ENCODE data around the gene MACROH2A1.

The MACROH2A1 gene

GRCh38 chr5:135398855-135399793, at the start of gene MACROH2A1:
Gene MACROH2A1, minus strand, starts transcription at chr5:135399231. Its CDS starts 10,138 bp downstream, at chr5:135389093.
- DNase-seq = peak; percentile 85 to 88

GRCh38 chr5:135448071-135448739, 49.2 kb upstream of the MACROH2A1 start:
- no peak for DNase-seq

GRCh38 chr5:135447298-135447929, 48.4 kb upstream of the MACROH2A1 start, which contains the start of gene DCANP1:
Gene DCANP1, minus strand, starts transcription at chr5:135447348. Its CDS starts 240 bp downstream, at chr5:135447108.
- DNase-seq = no peak

GRCh38 chr5:135446615-135447014, 47.6 kb upstream of the MACROH2A1 start:
- DNase-seq = no peak

DNA sequence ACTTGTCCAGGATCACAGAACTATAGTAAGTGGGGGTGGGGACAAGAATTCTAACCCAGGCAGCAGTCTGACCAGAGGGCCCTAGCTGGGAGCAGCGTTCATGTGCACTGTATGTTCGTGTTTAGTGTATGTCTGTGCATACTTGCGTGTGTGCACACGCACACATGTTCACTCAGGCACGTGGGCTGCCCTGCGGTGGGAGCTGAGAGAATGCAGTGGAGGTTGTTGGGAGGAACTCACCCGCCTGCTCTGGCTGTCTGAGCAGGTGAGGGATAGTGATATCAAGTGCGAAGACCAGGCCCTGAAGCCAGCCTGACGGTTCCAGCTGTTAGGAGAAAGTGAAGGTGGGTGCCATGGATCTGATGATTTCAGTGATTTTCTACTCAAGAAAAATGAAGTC, 47.2 kb upstream of the MACROH2A1 start:
- DNase-seq = no peak

GRCh38 chr5:135445306-135445985, 46.4 kb upstream of the MACROH2A1 start:
- no peak for DNase-seq

DNA sequence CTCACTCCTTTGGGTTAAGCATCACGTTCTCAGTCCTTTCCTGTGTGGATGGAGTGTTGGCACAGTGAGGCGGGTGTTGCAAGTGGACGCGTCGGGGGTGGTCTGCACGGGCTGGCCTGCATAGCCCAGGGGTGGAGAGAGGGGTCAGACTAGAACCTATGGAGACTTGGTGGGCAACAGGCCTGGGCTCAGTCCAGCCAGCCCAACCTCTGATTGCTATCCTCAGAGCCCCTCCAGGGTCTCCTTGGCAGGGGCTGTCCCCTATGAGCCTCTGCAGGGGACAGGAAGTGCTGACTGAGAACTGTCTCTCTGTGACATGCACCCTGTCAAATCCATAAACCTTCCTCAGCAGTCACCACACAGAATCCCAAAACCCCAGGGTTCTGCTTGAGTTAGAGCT, 45.9 kb upstream of the MACROH2A1 start:
- no peak for DNase-seq

GRCh38 chr5:135444360-135444759, 45.3 kb upstream of the MACROH2A1 start:
- no peak for DNase-seq

DNA sequence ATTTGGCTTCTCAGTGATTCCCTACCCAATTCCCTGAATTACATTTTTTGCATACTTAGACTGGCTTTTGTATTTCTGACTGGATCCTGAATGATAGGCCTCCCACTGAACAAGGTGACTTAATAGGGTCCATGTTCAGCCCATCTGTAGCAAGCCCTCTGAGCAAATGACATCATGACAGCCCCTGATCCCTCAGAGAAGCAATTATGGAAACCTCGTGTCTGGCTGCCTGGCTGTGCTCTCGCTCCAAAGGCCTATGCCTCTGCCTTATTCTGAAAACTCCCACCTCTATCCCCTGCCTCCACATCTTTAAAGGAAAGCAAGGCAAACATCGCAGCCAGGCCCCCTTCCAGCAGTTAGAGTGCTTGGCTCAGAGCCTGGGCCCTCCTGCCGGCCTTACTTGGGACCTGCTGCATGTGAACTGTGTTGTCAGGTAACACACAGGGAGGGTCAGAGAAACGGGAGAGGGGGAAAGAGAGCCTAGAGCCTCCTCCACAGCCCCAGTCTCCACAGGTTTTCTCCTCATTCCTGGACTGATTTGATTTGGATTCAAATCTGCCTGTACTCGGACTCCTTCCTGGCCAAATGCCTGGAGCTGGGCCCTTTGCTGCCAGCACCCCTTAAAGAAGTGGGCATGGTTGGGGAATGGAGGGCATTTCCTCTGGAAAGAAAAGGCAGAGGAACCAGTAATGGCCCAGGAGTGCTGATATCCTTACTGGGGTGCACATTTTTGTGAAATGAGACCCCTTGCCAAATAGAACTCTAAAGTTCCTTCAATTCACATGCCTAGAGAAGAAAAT, 44.3 kb upstream of the MACROH2A1 start:
- DNase-seq = peak in 1 of 2 donors; percentile 9

DNA sequence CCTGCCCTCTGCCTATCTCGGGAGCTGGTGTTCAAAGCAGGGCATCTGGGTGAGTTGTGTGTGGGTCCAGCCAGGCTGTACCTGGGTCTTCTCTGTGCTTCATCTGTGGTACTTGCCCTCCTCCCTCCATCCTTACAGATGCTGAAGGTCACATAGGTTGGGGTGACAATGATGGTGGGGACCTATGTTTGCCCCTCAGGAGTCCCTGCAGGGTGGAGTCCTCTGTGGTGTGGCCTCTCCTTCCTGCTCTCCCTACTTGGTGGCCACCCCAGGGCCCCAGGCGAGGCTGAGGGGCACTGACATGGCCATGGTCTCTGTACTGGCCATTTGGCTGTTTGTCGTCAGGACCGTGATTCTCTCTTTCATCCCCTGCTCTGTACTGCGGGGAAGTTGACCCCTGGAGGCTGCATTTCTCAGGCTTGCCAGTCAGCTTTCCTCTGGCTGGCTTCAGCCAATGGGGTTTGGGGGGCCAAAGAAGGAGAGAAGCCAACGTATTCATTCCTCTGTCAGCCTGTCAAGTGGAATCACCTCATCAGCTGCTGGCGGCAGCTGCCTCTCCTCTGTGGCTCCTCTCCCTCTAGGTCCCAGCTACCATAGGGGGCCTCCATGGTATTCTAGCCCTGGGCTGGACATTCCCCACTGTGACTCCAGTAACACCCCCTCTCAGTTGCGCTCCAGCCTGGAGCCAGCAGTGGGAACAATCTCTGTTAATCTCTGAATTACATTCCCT, 43.6 kb upstream of the MACROH2A1 start:
- DNase-seq = peak in 1 of 2 donors; percentile 10

DNA sequence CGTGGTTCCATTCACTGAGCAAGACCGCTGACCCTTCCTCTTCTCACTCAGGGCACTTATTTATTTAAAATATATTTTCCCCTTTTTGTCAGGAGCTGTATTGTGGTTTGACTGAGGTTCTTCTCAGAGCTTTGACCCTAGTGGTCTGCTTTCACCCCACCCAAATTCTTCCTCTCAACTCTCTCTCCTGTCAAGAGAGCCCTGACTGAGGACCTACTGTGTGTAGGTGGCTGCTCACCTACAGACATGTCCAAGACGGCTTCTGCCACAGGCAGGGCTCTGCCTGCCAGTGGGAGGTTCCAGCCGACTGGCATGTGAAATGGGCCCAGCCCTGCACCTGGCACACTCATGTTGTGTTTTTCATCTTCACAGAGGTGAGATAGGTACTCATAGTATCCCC, 42.9 kb upstream of the MACROH2A1 start:
- peak in 1 of 2 donors; percentile 3 for DNase-seq

- peak in 1 of 2 donors; percentile 7 for DNase-seq
Observed at GRCh38 chr5:135441350-135441831, 42.4 kb upstream of the MACROH2A1 start.

GRCh38 chr5:135440916-135441315, 41.9 kb upstream of the MACROH2A1 start:
- DNase-seq = peak in 1 of 2 donors; percentile 5

DNA sequence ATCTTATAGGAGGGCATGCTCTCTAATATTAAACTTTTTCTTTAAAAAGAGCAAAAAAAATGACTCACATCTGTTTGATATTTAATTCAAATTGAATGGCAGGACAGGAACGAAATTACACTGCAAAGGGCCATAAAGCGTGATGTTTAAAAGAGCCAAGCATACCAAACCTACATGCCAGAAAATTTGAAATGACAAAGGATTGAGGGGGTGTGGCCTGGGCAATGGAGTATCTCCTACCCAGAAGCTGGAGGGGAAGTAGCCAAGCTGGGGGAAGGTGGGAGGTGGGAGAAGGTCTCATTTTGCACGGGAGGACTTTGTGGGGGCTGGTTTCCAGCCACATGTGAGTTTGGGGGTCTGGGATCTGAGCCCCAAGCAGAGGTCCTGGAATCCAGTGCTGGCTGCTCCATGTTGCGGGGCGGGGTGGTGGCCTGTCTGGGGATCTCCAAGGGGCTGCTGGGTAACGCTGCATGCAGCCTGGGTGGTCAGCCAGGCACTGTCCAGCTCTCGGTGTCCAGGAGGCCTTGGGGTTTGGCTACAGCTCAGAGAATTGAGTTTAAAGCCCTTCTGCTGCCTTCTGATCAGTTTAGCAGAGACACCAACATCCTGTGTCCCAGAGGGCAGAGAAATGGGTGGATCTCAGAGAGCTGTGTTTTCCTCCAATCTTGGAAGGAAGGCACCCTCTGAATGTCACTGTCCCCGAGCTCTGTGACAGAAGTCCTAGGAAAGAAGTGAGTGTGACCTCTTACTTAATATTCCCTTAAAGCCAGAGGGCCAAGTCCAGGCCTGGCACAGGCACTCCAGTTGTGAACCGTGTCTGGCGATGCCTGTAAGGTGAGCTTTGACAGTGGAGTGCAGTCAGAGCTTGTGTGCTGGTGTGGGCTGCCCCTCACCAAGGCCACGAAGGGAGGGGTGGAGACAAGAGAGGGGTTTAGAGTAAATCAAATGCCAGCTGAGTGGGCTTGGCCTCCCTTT, 40.5 kb upstream of the MACROH2A1 start:
- DNase-seq = peak in 1 of 2 donors; percentile 7

DNA sequence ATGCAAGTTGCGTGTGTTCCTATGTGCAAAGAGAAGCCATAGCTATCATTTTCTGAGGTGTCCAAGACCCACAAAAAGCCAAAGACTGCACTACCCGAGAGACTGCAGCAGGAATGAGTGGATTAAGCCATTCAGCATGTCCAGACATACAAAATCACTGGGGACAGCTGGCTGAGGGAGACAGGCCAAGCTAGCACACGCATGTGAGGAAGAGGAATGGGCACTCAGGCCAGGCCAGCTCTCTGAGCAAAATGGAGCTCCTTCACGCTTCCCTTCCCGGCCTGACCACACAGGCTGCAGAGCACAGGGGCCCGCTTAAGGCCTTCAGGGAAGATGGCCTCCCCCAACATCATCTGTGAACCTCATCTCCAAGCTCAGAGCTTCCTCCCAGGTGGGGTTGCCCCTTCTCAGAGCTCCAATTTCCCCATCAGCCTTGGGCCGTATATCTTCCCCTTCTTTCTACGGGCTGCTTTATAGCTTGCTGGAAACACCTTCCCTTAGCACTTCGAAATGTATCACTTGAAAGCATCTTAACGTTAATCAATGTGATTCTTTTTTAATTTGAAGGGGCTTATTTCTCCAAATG, 39.7 kb upstream of the MACROH2A1 start:
- peak in 1 of 2 donors; percentile 8 for DNase-seq

- peak in 1 of 2 donors; percentile 11 for DNase-seq
Observed at GRCh38 chr5:135437796-135438560, 38.9 kb upstream of the MACROH2A1 start.

GRCh38 chr5:135437422-135437795, 38.4 kb upstream of the MACROH2A1 start:
- DNase-seq = peak in 1 of 2 donors; percentile 5

- peak in 1 of 2 donors; percentile 9 for DNase-seq
Observed at GRCh38 chr5:135436951-135437418, 38.0 kb upstream of the MACROH2A1 start.

Data from stimulated activated CD4-positive, alpha-beta T cell treated with anti-CD3 and anti-CD28 coated beads, Interleukin-2, amount 100 ng/mL, for 24 hours (primary cell).